Coronary artery (tissue), 2 donors: Measurements from ENCODE around the gene TGFBR1.

Experiments used
- DNase-seq: peaks from one replicate; pipeline ENCODE4 v3.0.0-alpha.2; 2017; ENCODE audit warnings: low spot score
- H3K27ac ChIP-seq, 2 donors: fragments of 200-600 bp; sonication (generic); one replicate each; pipeline ENCODE4 v1.5.1; 2016 to 2019
- H3K4me3 ChIP-seq: fragments of 200-600 bp; sonication (generic); 2 replicates; pipeline ENCODE4 v1.5.1; 2016; ENCODE audit warnings: mild to moderate bottlenecking, moderate library complexity
- CTCF ChIP-seq: fragments of 200-600 bp; sonication (generic); IDR thresholded peaks from one replicate; pipeline ENCODE4 v1.5.1; 2019; ENCODE audit warnings: antibody characterized with exemption

TGFBR1 gene

GRCh38 chr9:99158629-99159028 is 53.7 kb downstream of the TGFBR1 start:
- TF ChIP-seq CTCF: no peak
- DNase-seq: no peak
- H3K27ac ChIP-seq: no peak overlapping the region
- no peak overlapping the region for H3K4me3 ChIP-seq

- no peak overlapping the region for H3K4me3 ChIP-seq
- no peak for TF ChIP-seq CTCF
- no peak overlapping the region for H3K27ac ChIP-seq
- no peak for DNase-seq
These were observed 55.3 kb downstream of the TGFBR1 start for GRCh38 chr9:99160173-99160572.

GRCh38 chr9:99162759-99163364 is 57.9 kb downstream of the TGFBR1 start:
- no peak overlapping the region for H3K4me3 ChIP-seq
- no peak overlapping the region for H3K27ac ChIP-seq
- peak; percentile 43 for TF ChIP-seq CTCF
- no peak for DNase-seq

GRCh38 chr9:99166149-99166548 is 61.2 kb downstream of the TGFBR1 start:
- no peak overlapping the region for H3K4me3 ChIP-seq
- H3K27ac ChIP-seq: no peak overlapping the region
- DNase-seq: no peak
- TF ChIP-seq CTCF: no peak

GRCh38 chr9:99167119-99167518 is 62.2 kb downstream of the TGFBR1 start:
- no peak overlapping the region for H3K27ac ChIP-seq
- H3K4me3 ChIP-seq: no peak overlapping the region
- TF ChIP-seq CTCF: no peak
- no peak for DNase-seq

GRCh38 chr9:99167694-99168093 is 62.8 kb downstream of the TGFBR1 start:
- no peak overlapping the region for H3K4me3 ChIP-seq
- DNase-seq: no peak
- H3K27ac ChIP-seq: no peak overlapping the region
- no peak for TF ChIP-seq CTCF

- Histone ChIP-seq H3K4me3 (no peak overlapping the region), H3K27ac (no peak overlapping the region)
- no peak for DNase-seq
- no peak for TF ChIP-seq CTCF
These were observed 64.2 kb downstream of the TGFBR1 start for GRCh38 chr9:99169086-99169485.
